ENCODE data around the gene PI4KB.

PI4KB gene

DNA sequence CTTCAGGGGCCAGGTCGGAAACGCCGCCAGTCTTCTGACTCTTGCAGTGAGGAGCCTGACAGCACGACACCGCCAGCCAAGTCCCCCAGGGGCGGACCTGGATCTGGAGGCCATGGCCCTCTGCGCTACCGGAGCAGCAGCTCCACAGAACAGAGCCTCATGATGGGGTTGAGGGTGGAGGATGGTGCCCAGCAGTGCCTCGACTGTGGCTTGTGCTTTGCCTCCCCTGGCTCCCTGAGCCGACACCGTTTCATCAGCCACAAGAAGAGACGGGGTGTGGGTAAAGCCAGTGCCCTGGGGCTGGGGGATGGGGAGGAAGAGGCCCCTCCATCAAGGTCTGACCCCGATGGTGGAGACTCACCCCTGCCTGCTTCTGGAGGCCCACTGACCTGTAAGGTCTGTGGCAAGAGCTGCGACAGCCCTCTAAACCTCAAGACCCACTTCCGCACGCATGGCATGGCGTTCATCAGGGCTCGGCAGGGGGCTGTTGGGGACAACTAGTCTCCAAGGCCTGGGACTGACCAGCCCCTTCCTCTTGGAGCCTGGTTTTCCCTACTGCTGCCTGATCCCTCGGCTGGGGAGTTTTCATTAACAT, 36.4 kb downstream of the PI4KB start:
- no peak for DNase-seq (ENCODE audit: low read depth)
- TF ChIP-seq CTCF (conservative IDR thresholded peaks at IDR 0.05; ENCODE audit: control insufficient read depth, insufficient read depth, low read depth, low read length), result no peak
- no peak overlapping the region for H3K4me3 ChIP-seq (ENCODE audit: control insufficient read depth, low read depth, low read length)

GRCh38 chr1:151289991-151290708, 37.1 kb downstream of the PI4KB start:
- no peak for TF ChIP-seq CTCF (conservative IDR thresholded peaks at IDR 0.05; ENCODE audit: control insufficient read depth, insufficient read depth, low read depth, low read length)
- no peak for DNase-seq (ENCODE audit: low read depth)
- no peak overlapping the region for H3K4me3 ChIP-seq (ENCODE audit: control insufficient read depth, low read depth, low read length)

DNA sequence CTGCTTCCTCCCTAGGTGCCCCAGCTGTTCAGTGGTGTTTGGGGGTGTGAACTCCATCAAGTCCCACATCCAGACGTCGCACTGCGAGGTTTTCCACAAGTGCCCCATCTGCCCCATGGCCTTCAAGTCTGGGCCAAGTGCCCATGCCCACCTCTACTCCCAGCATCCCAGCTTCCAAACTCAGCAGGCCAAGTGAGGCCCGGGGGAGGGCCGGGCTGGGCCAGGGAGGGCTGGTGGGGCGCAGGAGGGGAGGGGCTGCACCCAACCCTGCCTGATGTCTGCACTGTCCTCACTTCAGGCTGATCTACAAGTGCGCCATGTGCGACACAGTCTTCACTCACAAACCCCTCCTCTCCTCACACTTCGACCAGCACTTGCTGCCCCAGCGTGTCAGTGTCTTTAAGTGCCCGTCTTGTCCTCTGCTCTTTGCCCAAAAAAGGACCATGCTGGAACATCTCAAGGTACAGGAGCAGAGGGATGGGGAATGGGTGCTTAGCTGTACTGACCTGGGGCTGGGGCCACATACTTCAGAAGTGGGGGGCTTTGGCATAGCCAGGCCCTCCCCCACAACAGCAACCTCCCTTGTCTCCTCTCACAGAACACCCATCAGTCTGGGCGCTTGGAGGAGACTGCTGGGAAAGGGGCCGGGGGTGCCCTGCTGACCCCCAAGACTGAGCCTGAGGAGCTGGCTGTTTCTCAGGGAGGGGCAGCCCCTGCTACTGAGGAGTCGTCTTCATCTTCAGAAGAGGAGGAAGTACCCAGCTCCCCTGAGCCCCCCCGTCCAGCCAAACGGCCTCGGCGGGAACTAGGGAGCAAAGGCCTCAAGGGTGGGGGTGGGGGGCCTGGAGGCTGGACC, 37.9 kb downstream of the PI4KB start:
- H3K4me3 ChIP-seq (ENCODE audit: control insufficient read depth, low read depth, low read length), result no peak overlapping the region
- TF ChIP-seq CTCF (conservative IDR thresholded peaks at IDR 0.05; ENCODE audit: control insufficient read depth, insufficient read depth, low read depth, low read length), result no peak
- DNase-seq (ENCODE audit: low read depth), result no peak

DNA sequence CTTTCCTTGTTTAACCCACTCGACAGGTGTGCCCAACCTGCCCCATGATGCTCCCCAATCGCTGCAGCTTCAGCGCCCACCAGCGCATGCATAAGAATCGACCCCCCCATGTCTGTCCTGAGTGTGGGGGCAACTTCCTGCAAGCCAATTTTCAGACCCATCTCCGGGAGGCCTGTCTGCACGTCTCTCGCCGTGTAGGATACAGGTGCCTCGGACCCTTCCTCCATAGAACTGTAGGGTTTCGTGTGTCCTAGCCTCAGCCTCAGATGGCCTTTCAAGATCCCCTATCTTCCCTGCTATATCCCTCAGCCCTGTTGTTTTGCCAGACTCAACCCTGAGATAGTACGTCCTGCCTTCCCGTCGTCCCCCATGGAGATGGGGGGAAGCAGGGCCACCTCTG, 38.7 kb downstream of the PI4KB start:
- H3K4me3 ChIP-seq (ENCODE audit: control insufficient read depth, low read depth, low read length), result no peak overlapping the region
- DNase-seq (ENCODE audit: low read depth), result no peak
- no peak for TF ChIP-seq CTCF (conservative IDR thresholded peaks at IDR 0.05; ENCODE audit: control insufficient read depth, insufficient read depth, low read depth, low read length)

DNA sequence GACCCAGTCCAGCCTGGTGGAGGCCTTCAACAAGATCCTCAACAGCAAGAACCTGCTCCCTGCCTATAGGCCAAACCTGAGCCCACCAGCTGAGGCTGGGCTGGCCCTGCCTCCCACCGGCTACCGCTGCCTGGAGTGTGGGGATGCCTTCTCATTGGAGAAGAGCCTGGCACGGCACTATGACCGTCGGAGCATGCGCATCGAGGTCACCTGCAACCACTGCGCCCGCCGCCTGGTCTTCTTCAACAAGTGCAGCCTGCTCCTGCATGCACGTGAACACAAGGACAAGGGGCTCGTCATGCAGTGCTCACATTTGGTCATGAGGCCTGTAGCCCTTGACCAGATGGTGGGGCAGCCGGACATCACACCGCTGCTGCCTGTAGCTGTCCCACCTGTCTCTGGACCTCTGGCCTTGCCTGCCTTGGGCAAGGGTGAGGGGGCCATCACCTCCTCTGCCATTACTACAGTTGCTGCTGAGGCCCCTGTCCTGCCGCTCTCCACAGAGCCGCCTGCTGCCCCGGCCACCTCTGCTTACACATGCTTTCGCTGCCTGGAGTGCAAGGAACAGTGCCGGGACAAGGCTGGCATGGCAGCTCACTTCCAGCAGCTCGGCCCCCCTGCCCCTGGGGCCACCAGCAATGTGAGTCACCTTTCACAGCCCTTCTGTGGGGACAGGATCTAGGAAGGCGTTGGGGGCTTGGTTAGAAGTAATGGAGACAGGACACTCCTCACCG, 39.3 kb downstream of the PI4KB start:
- DNase-seq (ENCODE audit: low read depth), result no peak
- no peak for TF ChIP-seq CTCF (conservative IDR thresholded peaks at IDR 0.05; ENCODE audit: control insufficient read depth, insufficient read depth, low read depth, low read length)

GRCh38 chr1:151287341-151287699, 39.9 kb downstream of the PI4KB start:
- H3K4me3 ChIP-seq (ENCODE audit: control insufficient read depth, low read depth, low read length), result no peak overlapping the region
- no peak for DNase-seq (ENCODE audit: low read depth)
- no peak for TF ChIP-seq CTCF (conservative IDR thresholded peaks at IDR 0.05; ENCODE audit: control insufficient read depth, insufficient read depth, low read depth, low read length)

More for the DNA sequence above, 39.3 kb downstream of the PI4KB start:
- no peak overlapping the region for H3K4me3 ChIP-seq (ENCODE audit: control insufficient read depth, low read depth, low read length)
